RWPE1 (cell line): ENCODE data around the gene SPAST.
"Not testable (repeated sequence)": the region's sequence is repeated elsewhere in the genome, so short reads cannot be mapped to it uniquely, and the experiment has no call there.

ENCODE experiments used
- CTCF ChIA-PET: fragments of 350-600 bp; sonication (Branson Sonifier 250); formaldehyde crosslinking; extraction: SDS; loops from one replicate; lab custom pipeline; 2021; lab: Yijun Ruan, JAX
- POLR2A ChIA-PET: fragments of 400-600 bp; formaldehyde crosslinking; extraction: SDS; loops from one replicate; lab custom pipeline; 2020; ENCODE audit warnings: antibody characterized with exemption; ENCODE audit not compliant: low non-redundant PET; lab: Yijun Ruan, JAX
- DNase-seq: peaks from one replicate; pipeline ENCODE4 v3.0.0; 2012; ENCODE audit warnings: low spot score
- H3K27ac ChIP-seq: fragments of 450-650 bp; 2 replicates; pipeline ENCODE4 v1.5.1; 2017
- CTCF ChIP-seq: fragments of 450-650 bp; conservative IDR thresholded peaks from 2 replicates; pipeline ENCODE4 v1.5.1; 2017; ENCODE audit warnings: low read depth, mild to moderate bottlenecking

The SPAST gene

GRCh38 chr2:32124660-32125059, 61.3 kb downstream of the SPAST start:
- TF ChIP-seq CTCF, result no peak
- ChIA-PET CTCF (no interaction called here), POLR2A (no interaction called here)
- H3K27ac ChIP-seq, result no peak overlapping the region
- DNase-seq, result no peak

GRCh38 chr2:32128636-32129035, 65.3 kb downstream of the SPAST start:
- POLR2A ChIA-PET, result no interaction called here

DNA sequence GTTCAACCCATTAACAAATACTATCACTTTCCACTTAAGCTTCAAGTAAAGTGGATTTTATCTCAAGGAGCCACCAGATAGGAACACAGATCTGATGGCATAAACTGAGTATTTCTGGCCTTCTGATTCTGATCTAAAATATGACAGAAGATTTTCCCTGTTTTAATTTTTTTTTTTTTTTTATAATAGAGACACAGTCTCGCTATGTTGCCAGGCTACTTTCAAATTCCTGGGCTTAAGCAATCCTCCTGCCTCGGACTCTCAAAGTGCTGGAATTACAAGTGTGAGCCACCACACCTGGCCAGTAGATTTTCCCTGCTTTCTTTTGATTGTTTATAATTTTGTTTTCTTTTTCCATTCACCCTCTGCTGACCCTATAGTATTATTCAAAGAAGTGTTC, 65.7 kb downstream of the SPAST start:
- POLR2A ChIA-PET, result no interaction called here
- no peak for DNase-seq
- no peak for TF ChIP-seq CTCF
- CTCF ChIA-PET, result no interaction called here
- no peak overlapping the region for H3K27ac ChIP-seq

More at GRCh38 chr2:32128636-32129035, 65.3 kb downstream of the SPAST start:
- no peak overlapping the region for H3K27ac ChIP-seq
- no peak for DNase-seq
- TF ChIP-seq CTCF, result no peak
- CTCF ChIA-PET, result no interaction called here

- POLR2A ChIA-PET, result no interaction called here
- CTCF ChIA-PET, result no interaction called here
Measured at GRCh38 chr2:32135409-32135808, 72.1 kb downstream of the SPAST start.

DNA sequence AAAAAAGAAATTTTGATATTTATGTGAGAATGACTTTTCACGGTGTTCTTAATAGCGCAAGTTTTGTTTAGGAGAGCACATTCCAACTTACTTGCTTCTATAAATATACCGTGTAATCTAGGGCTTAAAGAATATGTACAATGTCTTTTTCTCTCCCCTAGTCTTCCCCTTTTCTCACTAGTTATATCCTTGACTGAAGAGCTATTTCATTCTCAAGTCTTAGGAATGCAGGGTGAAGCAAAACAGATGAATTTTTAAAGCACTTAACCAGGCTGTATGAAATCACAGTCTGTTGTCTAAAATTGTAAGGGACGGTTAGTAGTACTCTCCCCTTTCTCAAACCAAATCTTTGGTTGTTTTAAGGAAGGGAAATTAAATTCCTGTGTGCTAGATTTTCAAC, 72.7 kb downstream of the SPAST start:
- DNase-seq, result no peak
- POLR2A ChIA-PET, result no interaction called here
- H3K27ac ChIP-seq, result no peak overlapping the region
- no peak for TF ChIP-seq CTCF
- CTCF ChIA-PET, result no interaction called here

More at GRCh38 chr2:32135409-32135808, 72.1 kb downstream of the SPAST start:
- no peak; the same call in 1 of the 2 replicates for TF ChIP-seq CTCF
- peak; percentile 90 for DNase-seq
- H3K27ac ChIP-seq, result 0 out of 2 replicates have a peak overlapping the region, but pooled peaks have one; percentile 17

GRCh38 chr2:32151544-32151943, 88.2 kb downstream of the SPAST start:
- POLR2A ChIA-PET, result not testable (repeated sequence)
- CTCF ChIA-PET, result interaction anchor here (0.7 kb wide), 1 partner anchor 870 kb away, joined by 5 read pairs; no protein-coding TSS in a partner anchor

GRCh38 chr2:32159678-32160077, 96.3 kb downstream of the SPAST start:
- no peak for DNase-seq
- no peak overlapping the region for H3K27ac ChIP-seq
- CTCF ChIA-PET, result no interaction called here
- POLR2A ChIA-PET, result no interaction called here
- no peak for TF ChIP-seq CTCF

More at GRCh38 chr2:32151544-32151943, 88.2 kb downstream of the SPAST start:
- H3K27ac ChIP-seq, DNase-seq: not testable (repeated sequence)
